Calu3 (cell line): ENCODE data around the gene ZNF205. TPM values are rescaled to one million over a fixed set of nuclear protein-coding genes. Genes with fewer than 3 reads are reported as not detected.
"Not testable (repeated sequence)": the region's sequence is repeated elsewhere in the genome, so short reads cannot be mapped to it uniquely, and the experiment has no call there.

Source experiments
- BruUV-seq: library from RNA; stranded (reverse); fragments of 400-500 nt; replicated peaks from 2 replicates; lab custom pipeline; 2021; lab: Mats Ljungman, UMichigan
- CTCF ChIA-PET: fragments of 300-600 bp; sonication (Branson Sonifier 250); formaldehyde crosslinking; loops from one replicate; lab custom pipeline; 2022; ENCODE audit warnings: antibody characterized with exemption; lab: Charles Lee
- DNase-seq: peaks from one replicate; pipeline ENCODE4 v3.0.0; 2022
- H3K27ac Mint-ChIP-seq: one replicate; pipeline ENCODE4 v1.8.0; 2022; ENCODE audit warnings: mixed read lengths; ENCODE audit not compliant: unreplicated experiment
- H3K27me3 Mint-ChIP-seq: one replicate; pipeline ENCODE4 v1.8.0; 2022; ENCODE audit warnings: mixed read lengths; ENCODE audit not compliant: unreplicated experiment
- H3K36me3 Mint-ChIP-seq: one replicate; pipeline ENCODE4 v1.8.0; 2022; ENCODE audit warnings: mild to moderate bottlenecking, moderate library complexity, mixed read lengths; ENCODE audit not compliant: insufficient read depth, unreplicated experiment
- H3K4me1 Mint-ChIP-seq: one replicate; pipeline ENCODE4 v1.8.0; 2022; ENCODE audit warnings: mild to moderate bottlenecking, low read depth, mixed read lengths; ENCODE audit not compliant: unreplicated experiment
- H3K4me3 Mint-ChIP-seq: one replicate; pipeline ENCODE4 v1.8.0; 2022; ENCODE audit warnings: mild to moderate bottlenecking, low read depth, moderate library complexity, mixed read lengths; ENCODE audit not compliant: unreplicated experiment
- H3K9me3 Mint-ChIP-seq: one replicate; pipeline ENCODE4 v1.8.0; 2022; ENCODE audit warnings: low read depth, mixed read lengths; ENCODE audit not compliant: unreplicated experiment
- CTCF ChIP-seq: fragments of 200-600 bp; IDR thresholded peaks from one replicate; pipeline ENCODE4 v1.8.0; 2022; ENCODE audit warnings: antibody characterized with exemption; ENCODE audit not compliant: unreplicated experiment
- intact Hi-C: fragments of 100-400 bp; cut with micrococcal nuclease; formaldehyde crosslinking; loops from one replicate; pipeline ENCODE4 v1.10.0; 2022; ENCODE audit not compliant: unreplicated experiment
- total RNA-seq: library from RNA; stranded (reverse); gene quantifications from 2 replicates; pipeline ENCODE4 v1.2.3, GENCODE V29; 2022

Gene ZNF205
- total RNA-seq, 1 experiment from 2014 or later, result 17.2 TPM

- H3K4me1 Mint-ChIP-seq, result peaks cover 22% of the 10 kb centered on the region
- peak overlapping the region; percentile 77 for H3K27ac Mint-ChIP-seq
- H3K36me3 Mint-ChIP-seq, result peaks cover 16% of the 10 kb centered on the region
- TF ChIP-seq CTCF, result no peak
- no peaks in the 10 kb centered on the region for H3K27me3 Mint-ChIP-seq
- peak overlapping the region; percentile 72 for H3K4me3 Mint-ChIP-seq
- TSS peak; percentile 53 for BruUV-seq
- peaks cover 2% of the 10 kb centered on the region for H3K9me3 Mint-ChIP-seq
- no peak for DNase-seq
- intact Hi-C loops, result loop anchor here (2.0 kb wide), 1 partner anchor 41 kb away; no protein-coding TSS in a partner anchor
- CTCF ChIA-PET, result interaction anchor here (1.2 to 1.3 kb wide), 2 partner anchors 12 to 34 kb away, joined by 4 read pairs; no protein-coding TSS in a partner anchor
These were observed 46.5 kb upstream of the ZNF205 start for GRCh38 chr16:3065742-3066439.

- Mint-ChIP-seq H3K27ac (peak overlapping the region; percentile 77), H3K36me3 (peaks cover 16% of the 10 kb centered on the region), H3K4me3 (peak overlapping the region; percentile 72), H3K4me1 (peaks cover 22% of the 10 kb centered on the region), H3K27me3 (peaks cover 4% of the 10 kb centered on the region), H3K9me3 (peaks cover 2% of the 10 kb centered on the region)
- CTCF ChIA-PET, result interaction anchor here (1.2 kb wide), 1 partner anchor 35 kb away, joined by 4 read pairs; no protein-coding TSS in a partner anchor
- TF ChIP-seq CTCF, result no peak
- intact Hi-C loops, result no loop called here
- BruUV-seq, result no TSS peak
- no peak for DNase-seq
These were observed 46.0 kb upstream of the ZNF205 start for GRCh38 chr16:3066440-3066748.

- BruUV-seq, result no TSS peak
- H3K27ac Mint-ChIP-seq, result no peak overlapping the region
- H3K4me1 Mint-ChIP-seq, result peaks cover 22% of the 10 kb centered on the region
- H3K36me3 Mint-ChIP-seq, result peaks cover 16% of the 10 kb centered on the region
- CTCF ChIA-PET, result no interaction called here
- no peak for TF ChIP-seq CTCF
- H3K27me3 Mint-ChIP-seq, result peaks cover 22% of the 10 kb centered on the region
- intact Hi-C loops, result no loop called here
- no peak for DNase-seq
- no peaks in the 10 kb centered on the region for H3K9me3 Mint-ChIP-seq
- H3K4me3 Mint-ChIP-seq, result no peak overlapping the region
These were observed 43.9 kb upstream of the ZNF205 start for GRCh38 chr16:3068487-3068886.

GRCh38 chr16:3069146-3069545 lies 43.2 kb upstream of the ZNF205 start:
- H3K27me3 Mint-ChIP-seq, result peaks cover 29% of the 10 kb centered on the region
- CTCF ChIA-PET, H3K9me3 Mint-ChIP-seq, DNase-seq, H3K4me3 Mint-ChIP-seq, intact Hi-C loops, H3K27ac Mint-ChIP-seq: not testable (repeated sequence)
- TSS peak; percentile 11 for BruUV-seq
- H3K4me1 Mint-ChIP-seq, result peaks cover 20% of the 10 kb centered on the region
- peaks cover 16% of the 10 kb centered on the region for H3K36me3 Mint-ChIP-seq

GRCh38 chr16:3070608-3071111 lies 41.7 kb upstream of the ZNF205 start:
- no peak for TF ChIP-seq CTCF
- Mint-ChIP-seq H3K4me3 (no peak overlapping the region), H3K36me3 (peaks cover 15% of the 10 kb centered on the region), H3K27ac (no peak overlapping the region), H3K27me3 (peaks cover 44% of the 10 kb centered on the region), H3K9me3 (no peaks in the 10 kb centered on the region), H3K4me1 (peaks cover 5% of the 10 kb centered on the region)
- no TSS peak for BruUV-seq
- intact Hi-C loops, result no loop called here
- CTCF ChIA-PET, result no interaction called here
- no peak for DNase-seq
